ENCODE data around the gene LSM5.

The LSM5 gene

GRCh38 chr7:32458025-32458424 is 32.2 kb downstream of the LSM5 start:
- DNase-seq: no peak

- DNase-seq: no peak
Observed at GRCh38 chr7:32453341-32454011, 36.7 kb downstream of the LSM5 start.

GRCh38 chr7:32447218-32447617 is 43.0 kb downstream of the LSM5 start:
- DNase-seq: no peak

GRCh38 chr7:32436146-32436928 is 53.8 kb downstream of the LSM5 start:
- DNase-seq: no peak
